ENCODE measurements around the gene ADAM12. TPM values are rescaled to one million over a fixed set of nuclear protein-coding genes. Genes with fewer than 3 reads are reported as not detected.

Gene ADAM12
- total and polyA plus RNA-seq, 10 of the 15 experiments (the other 5 are each of a cell fraction or from before 2014, with no cell fraction given): under 0.01 to 0.62 (median 0.04) TPM; not detected in 5

- POLR2A ChIA-PET: interaction anchor here (0.6 kb wide), 1 partner anchor 1264 kb away, joined by 3 read pairs; no protein-coding TSS in a partner anchor
- Histone ChIP-seq H2AFZ (ENCODE audit: control insufficient read depth, low read depth, low read length) (no peak overlapping the region), H4K20me1 (ENCODE audit: control insufficient read depth, insufficient read depth) (no peaks in the 10 kb centered on the region), H3K27ac (ENCODE audit: control insufficient read depth, insufficient read depth) (no peak overlapping the region), H3K4me3 (no peak overlapping the region), H3K4me2 (ENCODE audit: control insufficient read depth, insufficient read depth) (no peak overlapping the region), H3K9me3 (replicated peaks; ENCODE audit: control insufficient read depth, insufficient read depth, low read length) (no peaks in the 10 kb centered on the region), H3K36me3 (ENCODE audit: control insufficient read depth in 2 of 2, insufficient read depth in 2 of 2, low read length in 1 of 2) (no peaks in the 10 kb centered on the region), H3K4me1 (ENCODE audit: control insufficient read depth, insufficient read depth, low read length) (no peaks in the 10 kb centered on the region), H3K9ac (ENCODE audit: control insufficient read depth, insufficient read depth, low read length) (no peak overlapping the region), H3K27me3 (replicated peaks in 1 of 2; ENCODE audit: control insufficient read depth in 2 of 2, insufficient read depth in 2 of 2, low read length in 1 of 2) (no peaks in the 10 kb centered on the region), H3K79me2 (ENCODE audit: control insufficient read depth, insufficient read depth, low read length) (no peaks in the 10 kb centered on the region)
- WGBS (ENCODE audit: insufficient coverage, insufficient replicate concordance, low lambda C conversion rate, missing lambda C conversion rate): 22% methylated on average over 9 of the region's 9 CpGs
- SMC1A ChIA-PET (ENCODE audit: uncharacterized antibody, unreplicated experiment): no interaction called here
- no TSS peak for BruUV-seq (replicated peaks)
- DNase-seq (ENCODE audit: low read depth, low spot score) (no peak), FAIRE-seq (no peak), ATAC-seq (no peak)
- intact Hi-C loops (cut with micrococcal nuclease; ENCODE audit: unreplicated experiment) (no loop called here), in situ Hi-C loops (cut with MboI) (no loop called here)
- CTCF ChIA-PET: no interaction called here
- RAD21 ChIA-PET (ENCODE audit: unreplicated experiment): no interaction called here
- TF ChIP-seq CHD4 (IDR thresholded peaks at IDR 0.05) (no peak), KAT2A (conservative IDR thresholded peaks at IDR 0.05; ENCODE audit: control insufficient read depth, low read depth, low read length) (no peak), MEF2A (IDR thresholded peaks at IDR 0.05; ENCODE audit: insufficient read depth, low read depth, low read length) (no peak), SPI1 (IDR thresholded peaks at IDR 0.05; ENCODE audit: borderline replicate concordance, insufficient read depth, low read depth, low read length) (no peak), JUND (IDR thresholded peaks at IDR 0.05; ENCODE audit: low read depth, low read length) (no peak), BRCA1 (IDR thresholded peaks at IDR 0.05; ENCODE audit: low read depth, low read length) (no peak), ELK1 (IDR thresholded peaks at IDR 0.05; ENCODE audit: low read depth, low read length) (no peak), CREB1 (IDR thresholded peaks at IDR 0.05; ENCODE audit: low read depth) (no peak)
- TF ChIP-seq, protein P1, sequence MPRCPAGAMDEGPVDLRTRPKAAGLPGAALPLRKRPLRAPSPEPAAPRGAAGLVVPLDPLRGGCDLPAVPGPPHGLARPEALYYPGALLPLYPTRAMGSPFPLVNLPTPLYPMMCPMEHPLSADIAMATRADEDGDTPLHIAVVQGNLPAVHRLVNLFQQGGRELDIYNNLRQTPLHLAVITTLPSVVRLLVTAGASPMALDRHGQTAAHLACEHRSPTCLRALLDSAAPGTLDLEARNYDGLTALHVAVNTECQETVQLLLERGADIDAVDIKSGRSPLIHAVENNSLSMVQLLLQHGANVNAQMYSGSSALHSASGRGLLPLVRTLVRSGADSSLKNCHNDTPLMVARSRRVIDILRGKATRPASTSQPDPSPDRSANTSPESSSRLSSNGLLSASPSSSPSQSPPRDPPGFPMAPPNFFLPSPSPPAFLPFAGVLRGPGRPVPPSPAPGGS (IDR thresholded peaks at IDR 0.05; ENCODE audit: borderline replicate concordance, insufficient read depth, low read depth, low read length, poor library complexity, severe bottlenecking): no peak
These were observed 135.2 kb downstream of the ADAM12 start for GRCh38 chr10:126252884-126253610.

Data from GM12878 (cell line).